ENCODE results near the gene RCAN1. TPM values are rescaled to one million over a fixed set of nuclear protein-coding genes. Genes with fewer than 3 reads are reported as not detected.

The RCAN1 gene
- total and polyA plus RNA-seq, 4 donors: 26.7 to 67.9 (median 46.7) TPM

DNA sequence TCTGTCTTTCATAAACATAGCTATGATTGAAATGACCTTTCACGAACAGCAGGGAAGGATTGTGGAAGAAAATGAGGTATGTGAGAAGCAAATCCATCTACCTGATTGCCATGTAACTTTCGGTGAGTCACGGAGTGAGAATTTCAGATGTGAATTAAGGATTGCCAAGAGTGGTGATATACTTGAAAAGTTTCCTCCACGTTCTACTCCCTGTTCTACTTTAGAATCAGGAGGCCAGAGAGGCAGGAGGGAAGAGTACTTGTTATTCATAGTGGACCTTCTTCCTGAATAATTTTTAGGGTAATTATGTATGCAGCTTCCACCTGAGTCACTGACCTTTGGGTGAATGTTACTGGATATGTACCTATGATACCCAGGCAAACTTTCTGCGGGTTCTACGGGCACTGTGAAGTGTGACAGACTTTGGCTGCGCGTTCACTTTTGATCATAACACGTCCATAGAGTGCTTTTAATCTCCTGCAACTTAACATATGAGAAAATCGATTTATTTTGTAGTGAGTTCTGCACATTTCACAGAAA lies 100.3 kb downstream of the RCAN1 start:
- Histone ChIP-seq H3K27me3 (ENCODE audit: control insufficient read depth in 4 of 4, insufficient read depth in 4 of 4, low read length in 3 of 4) (no peaks in the 10 kb centered on the region), H3K9me3 (ENCODE audit: control insufficient read depth in 4 of 4, low read length in 3 of 4) (no peaks in the 10 kb centered on the region), H3K4me1 (ENCODE audit: control insufficient read depth in 4 of 4, insufficient read depth in 4 of 4, low read length in 3 of 4) (peaks cover 1 to 26% (median 14%) of the 10 kb centered on the region in 4 donors), H3K4me3 (ENCODE audit: low read depth in 1 of 3, low read length in 3 of 3) (no peak overlapping the region), H3K36me3 (ENCODE audit: control insufficient read depth in 4 of 4, insufficient read depth in 3 of 4, low read depth in 1 of 4, low read length in 3 of 4) (peaks cover 1 to 25% (median 13%) of the 10 kb centered on the region in 4 donors), H3K9ac (ENCODE audit: low read depth in 1 of 2, low read length in 2 of 2) (no peak overlapping the region), H3K27ac (ENCODE audit: low read depth in 1 of 2, low read length in 2 of 2) (peak overlapping the region in 1 of 2 donors; percentile 44)
- no peak for DNase-seq (ENCODE audit: low spot score)
- 82% methylated on average over 10 of the region's 10 CpGs for WGBS
- no peak for TF ChIP-seq FOXA2 (IDR thresholded peaks at IDR 0.05)
- no peak for TF ChIP-seq RAD21 (IDR thresholded peaks at IDR 0.05)
- TF ChIP-seq NR2F2 (IDR thresholded peaks at IDR 0.05): no peak
- peak in 1 of 2 donors; percentile 30 for TF ChIP-seq JUND (IDR thresholded peaks at IDR 0.05)

DNA sequence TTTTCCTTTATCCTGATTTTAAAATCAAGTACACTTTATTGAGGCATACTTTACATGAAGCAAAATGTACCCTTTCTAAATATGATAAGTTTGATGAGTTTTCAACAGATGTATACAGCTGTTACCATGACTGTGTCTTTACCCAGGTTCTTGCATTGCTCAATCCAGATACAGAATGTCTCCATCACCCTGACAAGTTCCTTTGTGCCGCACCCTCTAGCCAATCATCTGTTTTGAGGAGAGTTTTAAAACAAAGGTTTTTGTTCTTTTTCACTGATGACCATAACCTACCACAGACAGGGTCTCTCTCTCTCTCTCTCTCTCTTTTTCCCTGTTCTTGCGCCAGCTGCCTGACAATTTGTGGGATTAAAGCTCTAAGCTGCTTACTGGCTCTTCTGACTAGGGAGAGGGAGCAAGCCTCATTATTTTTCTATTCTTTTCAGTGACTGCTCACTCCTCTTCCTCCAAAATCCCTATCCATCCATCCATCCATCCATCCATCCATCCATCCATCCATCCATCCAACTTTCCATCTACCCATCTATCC lies 101.7 kb downstream of the RCAN1 start:
- WGBS: 93% methylated on average over 2 of the region's 2 CpGs
- H3K4me1 ChIP-seq (ENCODE audit: control insufficient read depth in 4 of 4, insufficient read depth in 4 of 4, low read length in 3 of 4): peaks cover 0 to 19% (median 8%) of the 10 kb centered on the region in 4 donors
- H3K9me3 ChIP-seq (ENCODE audit: control insufficient read depth in 4 of 4, low read length in 3 of 4): no peaks in the 10 kb centered on the region
- peak overlapping the region in 1 of 2 donors; percentile 34 for H3K27ac ChIP-seq (ENCODE audit: low read depth in 1 of 2, low read length in 2 of 2)
- H3K36me3 ChIP-seq (ENCODE audit: control insufficient read depth in 4 of 4, insufficient read depth in 3 of 4, low read depth in 1 of 4, low read length in 3 of 4): peaks cover 1 to 16% (median 10%) of the 10 kb centered on the region in 4 donors
- TF ChIP-seq, protein P1, sequence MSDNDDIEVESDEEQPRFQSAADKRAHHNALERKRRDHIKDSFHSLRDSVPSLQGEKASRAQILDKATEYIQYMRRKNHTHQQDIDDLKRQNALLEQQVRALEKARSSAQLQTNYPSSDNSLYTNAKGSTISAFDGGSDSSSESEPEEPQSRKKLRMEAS (IDR thresholded peaks at IDR 0.05): no peak
- H3K4me3 ChIP-seq (ENCODE audit: low read depth in 1 of 3, low read length in 3 of 3): no peak overlapping the region
- H3K27me3 ChIP-seq (ENCODE audit: control insufficient read depth in 4 of 4, insufficient read depth in 4 of 4, low read length in 3 of 4): no peaks in the 10 kb centered on the region
- DNase-seq (ENCODE audit: low spot score): no peak
- H3K9ac ChIP-seq (ENCODE audit: low read depth in 1 of 2, low read length in 2 of 2): no peak overlapping the region

DNA sequence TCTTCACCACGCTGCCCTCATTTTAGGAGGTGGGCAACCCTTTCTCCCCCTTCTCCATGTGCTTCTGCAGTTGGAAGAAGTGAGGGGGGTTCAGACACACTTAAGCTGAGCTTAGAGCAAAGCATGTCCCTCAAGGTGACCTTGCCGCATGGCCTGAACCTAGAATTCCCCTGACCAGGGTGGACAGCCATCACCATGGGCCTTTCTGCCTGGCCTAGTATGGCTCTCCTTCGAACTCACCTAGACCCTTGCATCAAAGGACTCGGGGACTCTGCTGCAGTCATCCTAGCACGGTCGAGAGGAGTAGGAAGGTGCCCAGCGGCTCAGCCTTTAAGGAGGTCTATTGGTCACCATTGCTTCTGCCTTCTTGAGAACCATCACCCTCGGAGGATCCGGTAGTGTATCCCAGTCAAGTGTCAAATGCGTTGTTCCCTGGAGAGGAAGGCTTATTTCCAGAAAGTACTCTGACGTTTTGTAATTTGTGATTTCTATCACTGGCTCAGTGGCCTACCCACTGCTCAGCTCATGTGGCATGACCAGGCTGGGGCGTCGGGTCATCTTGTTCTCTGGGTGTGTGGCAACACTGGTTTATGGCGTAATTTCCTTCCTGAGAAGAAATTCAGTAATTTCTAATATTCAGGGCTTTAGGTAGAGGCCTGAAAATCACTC lies 103.0 kb downstream of the RCAN1 start, which contains the start of gene KCNE1:
Gene KCNE1 (minus strand): TSS at position 424 of the 669 bp plus-strand sequence. CDS start 62,576 bp downstream, outside the sequence.
- Histone ChIP-seq H3K9ac (ENCODE audit: low read depth in 1 of 2, low read length in 2 of 2) (peak within 1 kb of the TSS in 1 of 2 donors; percentile 57), H3K27me3 (ENCODE audit: control insufficient read depth in 4 of 4, insufficient read depth in 4 of 4, low read length in 3 of 4) (no peaks in the 10 kb centered on the region), H3K9me3 (ENCODE audit: control insufficient read depth in 4 of 4, low read length in 3 of 4) (no peaks in the 10 kb centered on the region), H3K36me3 (ENCODE audit: control insufficient read depth in 4 of 4, insufficient read depth in 3 of 4, low read depth in 1 of 4, low read length in 3 of 4) (peaks cover 0 to 7% (median 4%) of the 10 kb centered on the region in 4 donors), H3K4me3 (ENCODE audit: low read depth in 1 of 3, low read length in 3 of 3) (peak within 1 kb of the TSS; percentile 14 to 57 (median 54)), H3K4me1 (ENCODE audit: control insufficient read depth in 4 of 4, insufficient read depth in 4 of 4, low read length in 3 of 4) (peaks cover 0 to 12% (median 6%) of the 10 kb centered on the region in 4 donors), H3K27ac (ENCODE audit: low read depth in 1 of 2, low read length in 2 of 2) (peak within 1 kb of the TSS; percentile 83 to 92)
- TF ChIP-seq, protein P2, sequence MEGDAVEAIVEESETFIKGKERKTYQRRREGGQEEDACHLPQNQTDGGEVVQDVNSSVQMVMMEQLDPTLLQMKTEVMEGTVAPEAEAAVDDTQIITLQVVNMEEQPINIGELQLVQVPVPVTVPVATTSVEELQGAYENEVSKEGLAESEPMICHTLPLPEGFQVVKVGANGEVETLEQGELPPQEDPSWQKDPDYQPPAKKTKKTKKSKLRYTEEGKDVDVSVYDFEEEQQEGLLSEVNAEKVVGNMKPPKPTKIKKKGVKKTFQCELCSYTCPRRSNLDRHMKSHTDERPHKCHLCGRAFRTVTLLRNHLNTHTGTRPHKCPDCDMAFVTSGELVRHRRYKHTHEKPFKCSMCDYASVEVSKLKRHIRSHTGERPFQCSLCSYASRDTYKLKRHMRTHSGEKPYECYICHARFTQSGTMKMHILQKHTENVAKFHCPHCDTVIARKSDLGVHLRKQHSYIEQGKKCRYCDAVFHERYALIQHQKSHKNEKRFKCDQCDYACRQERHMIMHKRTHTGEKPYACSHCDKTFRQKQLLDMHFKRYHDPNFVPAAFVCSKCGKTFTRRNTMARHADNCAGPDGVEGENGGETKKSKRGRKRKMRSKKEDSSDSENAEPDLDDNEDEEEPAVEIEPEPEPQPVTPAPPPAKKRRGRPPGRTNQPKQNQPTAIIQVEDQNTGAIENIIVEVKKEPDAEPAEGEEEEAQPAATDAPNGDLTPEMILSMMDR (IDR thresholded peaks at IDR 0.05; ENCODE audit: low read depth, low read length, missing input control): no peak
- TF ChIP-seq, protein P1 (IDR thresholded peaks at IDR 0.05): peak; percentile 87
- TF ChIP-seq NR2F2 (IDR thresholded peaks at IDR 0.05) (no peak), HNF4A (conservative IDR thresholded peaks at IDR 0.05) (peak; percentile 39 to 79), SP1 (IDR thresholded peaks at IDR 0.05) (peak; percentile 57), FOXA1 (IDR thresholded peaks at IDR 0.05) (no peak), FOXA2 (IDR thresholded peaks at IDR 0.05) (no peak), EGR1 (IDR thresholded peaks at IDR 0.05; ENCODE audit: low read depth in 2 of 2) (peak in 1 of 2 donors; percentile 50), YY1 (IDR thresholded peaks at IDR 0.05) (peak; percentile 76), TAF1 (conservative IDR thresholded peaks at IDR 0.05) (no peak), JUND (IDR thresholded peaks at IDR 0.05) (peak in 1 of 2 donors; percentile 68), RXRA (IDR thresholded peaks at IDR 0.05) (peak; percentile 47 to 87), RAD21 (IDR thresholded peaks at IDR 0.05) (peak; percentile 28 to 29), GABPA (IDR thresholded peaks at IDR 0.05 in 1 of 2, conservative IDR thresholded peaks at IDR 0.05 in 1 of 2) (peak in 1 of 2 donors; percentile 63), HNF4G (IDR thresholded peaks at IDR 0.05) (no peak)
- TF ChIP-seq, protein P3, sequence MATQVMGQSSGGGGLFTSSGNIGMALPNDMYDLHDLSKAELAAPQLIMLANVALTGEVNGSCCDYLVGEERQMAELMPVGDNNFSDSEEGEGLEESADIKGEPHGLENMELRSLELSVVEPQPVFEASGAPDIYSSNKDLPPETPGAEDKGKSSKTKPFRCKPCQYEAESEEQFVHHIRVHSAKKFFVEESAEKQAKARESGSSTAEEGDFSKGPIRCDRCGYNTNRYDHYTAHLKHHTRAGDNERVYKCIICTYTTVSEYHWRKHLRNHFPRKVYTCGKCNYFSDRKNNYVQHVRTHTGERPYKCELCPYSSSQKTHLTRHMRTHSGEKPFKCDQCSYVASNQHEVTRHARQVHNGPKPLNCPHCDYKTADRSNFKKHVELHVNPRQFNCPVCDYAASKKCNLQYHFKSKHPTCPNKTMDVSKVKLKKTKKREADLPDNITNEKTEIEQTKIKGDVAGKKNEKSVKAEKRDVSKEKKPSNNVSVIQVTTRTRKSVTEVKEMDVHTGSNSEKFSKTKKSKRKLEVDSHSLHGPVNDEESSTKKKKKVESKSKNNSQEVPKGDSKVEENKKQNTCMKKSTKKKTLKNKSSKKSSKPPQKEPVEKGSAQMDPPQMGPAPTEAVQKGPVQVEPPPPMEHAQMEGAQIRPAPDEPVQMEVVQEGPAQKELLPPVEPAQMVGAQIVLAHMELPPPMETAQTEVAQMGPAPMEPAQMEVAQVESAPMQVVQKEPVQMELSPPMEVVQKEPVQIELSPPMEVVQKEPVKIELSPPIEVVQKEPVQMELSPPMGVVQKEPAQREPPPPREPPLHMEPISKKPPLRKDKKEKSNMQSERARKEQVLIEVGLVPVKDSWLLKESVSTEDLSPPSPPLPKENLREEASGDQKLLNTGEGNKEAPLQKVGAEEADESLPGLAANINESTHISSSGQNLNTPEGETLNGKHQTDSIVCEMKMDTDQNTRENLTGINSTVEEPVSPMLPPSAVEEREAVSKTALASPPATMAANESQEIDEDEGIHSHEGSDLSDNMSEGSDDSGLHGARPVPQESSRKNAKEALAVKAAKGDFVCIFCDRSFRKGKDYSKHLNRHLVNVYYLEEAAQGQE (IDR thresholded peaks at IDR 0.05): peak; percentile 28
- TF ChIP-seq, protein P4, sequence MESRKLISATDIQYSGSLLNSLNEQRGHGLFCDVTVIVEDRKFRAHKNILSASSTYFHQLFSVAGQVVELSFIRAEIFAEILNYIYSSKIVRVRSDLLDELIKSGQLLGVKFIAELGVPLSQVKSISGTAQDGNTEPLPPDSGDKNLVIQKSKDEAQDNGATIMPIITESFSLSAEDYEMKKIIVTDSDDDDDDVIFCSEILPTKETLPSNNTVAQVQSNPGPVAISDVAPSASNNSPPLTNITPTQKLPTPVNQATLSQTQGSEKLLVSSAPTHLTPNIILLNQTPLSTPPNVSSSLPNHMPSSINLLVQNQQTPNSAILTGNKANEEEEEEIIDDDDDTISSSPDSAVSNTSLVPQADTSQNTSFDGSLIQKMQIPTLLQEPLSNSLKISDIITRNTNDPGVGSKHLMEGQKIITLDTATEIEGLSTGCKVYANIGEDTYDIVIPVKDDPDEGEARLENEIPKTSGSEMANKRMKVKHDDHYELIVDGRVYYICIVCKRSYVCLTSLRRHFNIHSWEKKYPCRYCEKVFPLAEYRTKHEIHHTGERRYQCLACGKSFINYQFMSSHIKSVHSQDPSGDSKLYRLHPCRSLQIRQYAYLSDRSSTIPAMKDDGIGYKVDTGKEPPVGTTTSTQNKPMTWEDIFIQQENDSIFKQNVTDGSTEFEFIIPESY (IDR thresholded peaks at IDR 0.05): no peak
- TF ChIP-seq, protein P5, sequence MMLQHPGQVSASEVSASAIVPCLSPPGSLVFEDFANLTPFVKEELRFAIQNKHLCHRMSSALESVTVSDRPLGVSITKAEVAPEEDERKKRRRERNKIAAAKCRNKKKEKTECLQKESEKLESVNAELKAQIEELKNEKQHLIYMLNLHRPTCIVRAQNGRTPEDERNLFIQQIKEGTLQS (IDR thresholded peaks at IDR 0.05): no peak
- WGBS: 63% methylated on average over 14 of the region's 14 CpGs
- DNase-seq (ENCODE audit: low spot score): no peak

Data from liver (tissue), 9 donors.